Measurements from ENCODE around the gene CLCN7. TPM values are rescaled to one million over a fixed set of nuclear protein-coding genes. Genes with fewer than 3 reads are reported as not detected.

CLCN7 gene
- total RNA-seq, 1 experiment from 2014 or later: 110 TPM

- Histone ChIP-seq H4K20me1 (ENCODE audit: insufficient read depth) (no peaks in the 10 kb centered on the region), H3K27ac (no peak within 1 kb of the TSS), H3K27me3 (ENCODE audit: insufficient read depth, low read depth) (0 out of 2 replicates have a peak, but pooled peaks cover 5% of the 10 kb centered on the region), H3K4me2 (no peak within 1 kb of the TSS), H3K36me3 (ENCODE audit: low read depth) (no peaks in the 10 kb centered on the region), H3K4me3 (no peak within 1 kb of the TSS), H3K9me3 (ENCODE audit: insufficient read depth, low read depth) (no peaks in the 10 kb centered on the region), H3F3A (ENCODE audit: insufficient read depth, low read depth) (no peaks in the 10 kb centered on the region), H3K4me1 (replicated peaks; ENCODE audit: insufficient read depth) (no peaks in the 10 kb centered on the region), H3K79me2 (ENCODE audit: low read depth) (no peaks in the 10 kb centered on the region), H3K9me2 (ENCODE audit: insufficient read depth) (no peaks in the 10 kb centered on the region), H2AFZ (no peak within 1 kb of the TSS)
- ChIA-PET POLR2A (ENCODE audit: unreplicated experiment) (no interaction called here), CTCF (no interaction called here)
- TF ChIP-seq, protein P1, sequence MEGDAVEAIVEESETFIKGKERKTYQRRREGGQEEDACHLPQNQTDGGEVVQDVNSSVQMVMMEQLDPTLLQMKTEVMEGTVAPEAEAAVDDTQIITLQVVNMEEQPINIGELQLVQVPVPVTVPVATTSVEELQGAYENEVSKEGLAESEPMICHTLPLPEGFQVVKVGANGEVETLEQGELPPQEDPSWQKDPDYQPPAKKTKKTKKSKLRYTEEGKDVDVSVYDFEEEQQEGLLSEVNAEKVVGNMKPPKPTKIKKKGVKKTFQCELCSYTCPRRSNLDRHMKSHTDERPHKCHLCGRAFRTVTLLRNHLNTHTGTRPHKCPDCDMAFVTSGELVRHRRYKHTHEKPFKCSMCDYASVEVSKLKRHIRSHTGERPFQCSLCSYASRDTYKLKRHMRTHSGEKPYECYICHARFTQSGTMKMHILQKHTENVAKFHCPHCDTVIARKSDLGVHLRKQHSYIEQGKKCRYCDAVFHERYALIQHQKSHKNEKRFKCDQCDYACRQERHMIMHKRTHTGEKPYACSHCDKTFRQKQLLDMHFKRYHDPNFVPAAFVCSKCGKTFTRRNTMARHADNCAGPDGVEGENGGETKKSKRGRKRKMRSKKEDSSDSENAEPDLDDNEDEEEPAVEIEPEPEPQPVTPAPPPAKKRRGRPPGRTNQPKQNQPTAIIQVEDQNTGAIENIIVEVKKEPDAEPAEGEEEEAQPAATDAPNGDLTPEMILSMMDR (conservative IDR thresholded peaks at IDR 0.05): no peak
- no peak for TF ChIP-seq EZH2 (IDR thresholded peaks at IDR 0.05; ENCODE audit: low read depth)
- intact Hi-C loops (cut with micrococcal nuclease; ENCODE audit: unreplicated experiment): no loop called here
- no peak for DNase-seq
- BruUV-seq (replicated peaks): no TSS peak
Measured at GRCh38 chr16:1430759-1431496, 43.9 kb downstream of the CLCN7 start, which contains the start of gene PERCC1. Gene PERCC1, plus strand, starts transcription at chr16:1431078. Its CDS starts 1,516 bp downstream, at chr16:1432594.

DNA sequence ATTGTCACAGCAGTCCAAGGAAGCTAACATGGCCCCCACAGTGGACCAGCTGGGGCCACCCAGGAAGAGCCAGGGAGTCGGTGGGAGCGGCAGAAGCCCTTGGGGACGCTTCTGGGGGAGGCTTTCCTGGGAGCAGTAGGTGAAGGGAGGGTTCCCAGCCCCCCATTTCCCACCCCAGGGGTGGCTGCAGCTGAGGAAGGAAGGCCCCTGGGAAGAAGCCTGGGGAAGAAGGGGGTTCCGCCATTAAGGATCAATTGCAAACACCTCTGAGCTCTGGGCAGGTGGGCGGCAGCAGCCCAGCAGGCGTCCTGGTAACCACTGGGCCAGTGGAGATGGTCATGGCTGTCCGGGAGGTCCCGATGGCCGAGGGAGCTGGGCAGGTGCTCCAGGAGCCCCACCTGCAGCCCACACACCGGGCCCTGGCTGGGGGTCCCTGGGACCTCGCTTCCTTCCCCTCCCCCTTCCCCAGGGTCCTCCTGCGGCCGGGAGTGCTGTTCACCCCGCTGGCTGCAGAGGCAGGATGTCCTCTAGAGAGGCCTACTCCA lies 44.5 kb downstream of the CLCN7 start:
- no peak for TF ChIP-seq EZH2 (IDR thresholded peaks at IDR 0.05; ENCODE audit: low read depth)
- TF ChIP-seq, protein P1 (conservative IDR thresholded peaks at IDR 0.05): no peak
- H3K4me3 ChIP-seq: no peak overlapping the region
- no peaks in the 10 kb centered on the region for H4K20me1 ChIP-seq (ENCODE audit: insufficient read depth)
- H2AFZ ChIP-seq: no peak overlapping the region
- H3K9me3 ChIP-seq (ENCODE audit: insufficient read depth, low read depth): no peaks in the 10 kb centered on the region
- H3K27me3 ChIP-seq (ENCODE audit: insufficient read depth, low read depth): 0 out of 2 replicates have a peak, but pooled peaks cover 5% of the 10 kb centered on the region
- H3K4me2 ChIP-seq: no peak overlapping the region
- no peak for DNase-seq
- no peaks in the 10 kb centered on the region for H3K4me1 ChIP-seq (replicated peaks; ENCODE audit: insufficient read depth)
- no peaks in the 10 kb centered on the region for H3K36me3 ChIP-seq (ENCODE audit: low read depth)
- POLR2A ChIA-PET (ENCODE audit: unreplicated experiment): no interaction called here
- CTCF ChIA-PET: no interaction called here
- H3F3A ChIP-seq (ENCODE audit: insufficient read depth, low read depth): no peaks in the 10 kb centered on the region
- no peak overlapping the region for H3K27ac ChIP-seq
- H3K9me2 ChIP-seq (ENCODE audit: insufficient read depth): no peaks in the 10 kb centered on the region
- no peaks in the 10 kb centered on the region for H3K79me2 ChIP-seq (ENCODE audit: low read depth)
- intact Hi-C loops (cut with micrococcal nuclease; ENCODE audit: unreplicated experiment): no loop called here
- BruUV-seq (replicated peaks): no TSS peak

- TF ChIP-seq EZH2 (IDR thresholded peaks at IDR 0.05; ENCODE audit: low read depth): no peak
- TF ChIP-seq, protein P1 (conservative IDR thresholded peaks at IDR 0.05): no peak
- intact Hi-C loops (cut with micrococcal nuclease; ENCODE audit: unreplicated experiment): no loop called here
- Histone ChIP-seq H3K79me2 (ENCODE audit: low read depth) (no peaks in the 10 kb centered on the region), H3K4me3 (no peak overlapping the region), H3K36me3 (ENCODE audit: low read depth) (no peaks in the 10 kb centered on the region), H3K4me1 (replicated peaks; ENCODE audit: insufficient read depth) (no peaks in the 10 kb centered on the region), H3K9me2 (ENCODE audit: insufficient read depth) (no peaks in the 10 kb centered on the region), H3F3A (ENCODE audit: insufficient read depth, low read depth) (no peaks in the 10 kb centered on the region), H4K20me1 (ENCODE audit: insufficient read depth) (no peaks in the 10 kb centered on the region), H3K9me3 (ENCODE audit: insufficient read depth, low read depth) (no peaks in the 10 kb centered on the region), H3K27me3 (ENCODE audit: insufficient read depth, low read depth) (0 out of 2 replicates have a peak, but pooled peaks cover 5% of the 10 kb centered on the region), H3K27ac (no peak overlapping the region), H2AFZ (no peak overlapping the region), H3K4me2 (no peak overlapping the region)
- DNase-seq: no peak
- POLR2A ChIA-PET (ENCODE audit: unreplicated experiment): no interaction called here
- BruUV-seq (replicated peaks): no TSS peak
- CTCF ChIA-PET: interaction anchor here (0.6 kb wide), 1 partner anchor 57 kb away, joined by 3 read pairs; no protein-coding TSS in a partner anchor
Measured at GRCh38 chr16:1429631-1430030, 45.2 kb downstream of the CLCN7 start.

Data from PC-9 (cell line).